Lower leg skin (tissue), 3 donors: ENCODE data around the gene JUP.

Experiments
- POLR2A ChIP-seq, 2 donors: fragments of 450-650 bp; IDR thresholded peaks; one replicate each; pipeline ENCODE4 v1.6.1; 2016 to 2017; ENCODE audit warnings: antibody characterized with exemption in 2 of 2, mild to moderate bottlenecking in 1 of 2, moderate library complexity in 1 of 2
- TF ChIP-seq, protein P1 (sequence below), 3 donors: fragments of 450-650 bp; IDR thresholded peaks; one replicate each; pipeline ENCODE4 v1.5.1; 2016; ENCODE audit warnings: antibody characterized with exemption in 3 of 3, mild to moderate bottlenecking in 3 of 3, moderate library complexity in 2 of 3

DNA sequence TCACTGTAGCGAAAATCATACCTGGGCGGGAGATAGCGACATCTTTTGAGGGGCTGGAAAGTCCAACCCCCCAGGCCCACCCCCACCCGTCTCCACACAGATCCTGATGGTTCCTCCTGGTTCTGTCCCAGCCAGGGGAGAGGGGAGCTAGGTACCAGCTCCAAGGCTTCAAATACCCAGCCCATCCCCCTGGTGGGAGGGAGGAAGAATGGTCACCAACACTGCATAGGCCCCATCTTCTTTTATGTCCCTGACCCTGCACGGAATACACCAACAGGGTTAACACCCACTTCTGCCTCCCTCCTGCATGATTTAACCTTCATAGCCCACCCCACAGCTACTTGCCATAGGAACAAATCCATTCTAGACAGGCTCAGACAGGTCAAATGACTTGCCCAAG is 61.4 kb downstream of the JUP start:
- TF ChIP-seq POLR2A (IDR thresholded peaks at IDR 0.05): no peak
- TF ChIP-seq, protein P1, sequence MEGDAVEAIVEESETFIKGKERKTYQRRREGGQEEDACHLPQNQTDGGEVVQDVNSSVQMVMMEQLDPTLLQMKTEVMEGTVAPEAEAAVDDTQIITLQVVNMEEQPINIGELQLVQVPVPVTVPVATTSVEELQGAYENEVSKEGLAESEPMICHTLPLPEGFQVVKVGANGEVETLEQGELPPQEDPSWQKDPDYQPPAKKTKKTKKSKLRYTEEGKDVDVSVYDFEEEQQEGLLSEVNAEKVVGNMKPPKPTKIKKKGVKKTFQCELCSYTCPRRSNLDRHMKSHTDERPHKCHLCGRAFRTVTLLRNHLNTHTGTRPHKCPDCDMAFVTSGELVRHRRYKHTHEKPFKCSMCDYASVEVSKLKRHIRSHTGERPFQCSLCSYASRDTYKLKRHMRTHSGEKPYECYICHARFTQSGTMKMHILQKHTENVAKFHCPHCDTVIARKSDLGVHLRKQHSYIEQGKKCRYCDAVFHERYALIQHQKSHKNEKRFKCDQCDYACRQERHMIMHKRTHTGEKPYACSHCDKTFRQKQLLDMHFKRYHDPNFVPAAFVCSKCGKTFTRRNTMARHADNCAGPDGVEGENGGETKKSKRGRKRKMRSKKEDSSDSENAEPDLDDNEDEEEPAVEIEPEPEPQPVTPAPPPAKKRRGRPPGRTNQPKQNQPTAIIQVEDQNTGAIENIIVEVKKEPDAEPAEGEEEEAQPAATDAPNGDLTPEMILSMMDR (IDR thresholded peaks at IDR 0.05): no peak
